Stomach (tissue), 9 donors: ENCODE data around the gene PATZ1. TPM values are rescaled to one million over a fixed set of nuclear protein-coding genes. Genes with fewer than 3 reads are reported as not detected.

Source experiments
- DNase-seq, 2 donors: peaks; one replicate each; pipeline versions ENCODE4 v3.0.0 to v3.0.0-alpha.2; 2013 to 2019
- H3K27ac ChIP-seq, 5 donors: fragments of 200-600 bp in 4 of 5; sonication (generic) in 4 of 5; one replicate each; pipeline ENCODE4 v1.5.1; 2013 to 2019; ENCODE audit warnings: mild to moderate bottlenecking in 1 of 5, moderate library complexity in 1 of 5
- H3K27me3 ChIP-seq, 3 donors: fragments of 200-600 bp; sonication (generic); one replicate each; pipeline ENCODE4 v1.5.1; 2017 to 2019; ENCODE audit warnings: mixed run types in 1 of 3
- H3K36me3 ChIP-seq, 4 donors: fragments of 200-600 bp; sonication (generic); 1 replicate in 3 of 4; 2 replicates in 1 of 4; pipeline ENCODE4 v1.5.1; 2016 to 2019
- H3K4me1 ChIP-seq, 4 donors: fragments of 200-600 bp; sonication (generic); one replicate each; pipeline ENCODE4 v1.5.1; 2016 to 2019
- H3K4me3 ChIP-seq, 4 donors: fragments of 200-600 bp; sonication (generic) in 3 of 4; one replicate each; pipeline ENCODE4 v1.5.1; 2016 to 2019; ENCODE audit warnings: mild to moderate bottlenecking in 1 of 4
- H3K9me3 ChIP-seq, 4 donors: fragments of 200-600 bp; sonication (generic); one replicate each; pipeline ENCODE4 v1.5.1; 2016 to 2019
- CTCF ChIP-seq, 7 experiments: fragments of 450-650 bp in 4 of 7; fragments of 200-600 bp in 3 of 7; sonication (generic) in 3 of 7; IDR thresholded peaks; one replicate each; pipeline ENCODE4 v1.5.1; 2016 to 2019; ENCODE audit warnings: antibody characterized with exemption in 7 of 7, control low read depth in 2 of 7, mild to moderate bottlenecking in 1 of 7
- EP300 ChIP-seq: sonication (generic); formaldehyde crosslinking; IDR thresholded peaks from one replicate; pipeline ENCODE4 v1.6.1; 2017; ENCODE audit warnings: antibody characterized with exemption
- POLR2A ChIP-seq, 4 donors: fragments of 450-650 bp; IDR thresholded peaks; one replicate each; pipeline ENCODE4 v1.6.1; 2016; ENCODE audit warnings: antibody characterized with exemption in 4 of 4, control low read depth in 2 of 4, mild to moderate bottlenecking in 1 of 4, moderate library complexity in 1 of 4
- POLR2AphosphoS5 ChIP-seq, 3 donors: sonication (generic); formaldehyde crosslinking; IDR thresholded peaks; one replicate each; pipeline ENCODE4 v1.6.1; 2016; ENCODE audit warnings: antibody characterized with exemption in 3 of 3
- WGBS, 5 donors: extraction: QIAGEN DNeasy Blood & Tissue Kit in 3 of 5; methylation state at CpG; one replicate each; pipeline versions ENCODE4 v1.1.5 to v1.1.7; 2013 to 2018; 5-methylcytosine and 5-hydroxymethylcytosine counted together
- intact Hi-C: fragments of 100-400 bp; cut with DNase I; formaldehyde crosslinking; loops from one replicate; pipeline ENCODE4 v1.15.1; 2023; ENCODE audit warnings: low total_unique reads
- polyA plus RNA-seq, 3 donors: library from polyadenylated mRNA; stranded (reverse); fragments of 200-250 nt; gene quantifications; one replicate each; pipeline ENCODE4 v1.2.3, GENCODE V29; 2013
- total RNA-seq, 5 donors: library from RNA; depleted of rRNA; stranded (reverse); fragments of >200 nt; gene quantifications; one replicate each; pipeline versions ENCODE4 v1.1.0 to v1.2.3, GENCODE V29; 2014 to 2016
- donor health status: healthy with polysubstance abuse.
- donor health status: Bipolar disorder and iron deficiency.
- donor health status: healthy.

The PATZ1 gene
- total and polyA plus RNA-seq, 8 donors: 4.9 to 21.1 (median 14.0) TPM

DNA sequence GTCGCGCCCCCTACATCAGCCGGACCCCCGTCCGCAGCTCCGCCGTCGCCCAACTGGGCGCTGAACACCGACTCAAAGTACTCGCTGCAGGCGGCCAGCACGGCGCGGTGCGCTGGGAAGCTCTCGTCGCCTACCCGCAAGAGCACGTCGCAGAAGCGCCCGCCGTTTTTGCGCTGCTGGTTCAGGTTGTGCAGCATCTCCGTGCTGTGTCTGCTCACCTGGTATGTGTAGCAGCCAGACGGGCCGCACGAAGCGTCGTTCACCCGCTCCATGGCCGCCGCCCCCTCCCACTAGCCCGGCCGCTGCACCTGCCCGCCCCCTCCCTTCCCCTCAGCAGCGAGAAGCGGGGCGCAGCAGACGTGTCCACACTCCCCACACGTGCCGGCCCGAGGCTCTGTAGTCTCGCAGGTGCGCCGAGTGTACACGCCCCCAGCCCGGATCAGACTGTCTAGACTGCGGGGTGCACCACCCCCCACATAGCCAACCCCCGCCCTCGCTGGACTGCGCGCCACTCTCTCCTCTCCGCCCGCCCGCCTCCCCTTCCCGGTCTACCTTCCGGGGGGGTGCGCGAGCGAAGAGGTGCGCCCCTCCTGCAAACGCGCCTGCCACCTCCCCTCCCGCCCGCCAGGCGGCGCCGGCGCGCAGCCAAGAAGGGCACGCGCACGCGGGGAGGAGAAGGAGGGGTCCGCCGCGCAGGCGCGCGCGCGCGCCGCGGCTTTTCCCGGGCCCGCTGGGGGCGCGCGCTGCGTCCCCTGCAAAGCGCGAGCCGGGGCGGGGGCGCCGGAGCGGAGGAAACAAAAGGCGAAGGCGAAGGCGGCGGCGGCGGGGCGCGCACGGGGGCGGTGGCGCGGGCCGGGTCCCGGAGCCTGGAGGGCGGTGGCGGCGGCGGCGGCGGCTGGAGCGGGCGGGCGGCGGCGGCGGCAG lies 553 bp downstream of the PATZ1 start:
- Histone ChIP-seq H3K36me3 (peaks cover 0 to 23% (median 21%) of the 10 kb centered on the region in 4 donors), H3K4me1 (peaks cover 55 to 69% (median 66%) of the 10 kb centered on the region in 4 donors), H3K9me3 (no peaks in the 10 kb centered on the region), H3K27me3 (no peaks in the 10 kb centered on the region), H3K4me3 (peak overlapping the region; percentile 62 to 76 (median 72)), H3K27ac (peak overlapping the region; percentile 88 to 95 (median 89))
- intact Hi-C loops: no loop called here
- peak; percentile 88 to 96 for DNase-seq
- TF ChIP-seq POLR2AphosphoS5 (IDR thresholded peaks at IDR 0.05) (peak in 2 of 3 donors; percentile 14 to 61), POLR2A (IDR thresholded peaks at IDR 0.05) (no peak), EP300 (no peak), CTCF (IDR thresholded peaks at IDR 0.05) (peak in 5 of 7 experiments; percentile 77 to 93 (median 87))
- 1 to 4% (median 1%) methylated on average over 37 to 122 of the region's 126 CpGs for WGBS, 5 donors

DNA sequence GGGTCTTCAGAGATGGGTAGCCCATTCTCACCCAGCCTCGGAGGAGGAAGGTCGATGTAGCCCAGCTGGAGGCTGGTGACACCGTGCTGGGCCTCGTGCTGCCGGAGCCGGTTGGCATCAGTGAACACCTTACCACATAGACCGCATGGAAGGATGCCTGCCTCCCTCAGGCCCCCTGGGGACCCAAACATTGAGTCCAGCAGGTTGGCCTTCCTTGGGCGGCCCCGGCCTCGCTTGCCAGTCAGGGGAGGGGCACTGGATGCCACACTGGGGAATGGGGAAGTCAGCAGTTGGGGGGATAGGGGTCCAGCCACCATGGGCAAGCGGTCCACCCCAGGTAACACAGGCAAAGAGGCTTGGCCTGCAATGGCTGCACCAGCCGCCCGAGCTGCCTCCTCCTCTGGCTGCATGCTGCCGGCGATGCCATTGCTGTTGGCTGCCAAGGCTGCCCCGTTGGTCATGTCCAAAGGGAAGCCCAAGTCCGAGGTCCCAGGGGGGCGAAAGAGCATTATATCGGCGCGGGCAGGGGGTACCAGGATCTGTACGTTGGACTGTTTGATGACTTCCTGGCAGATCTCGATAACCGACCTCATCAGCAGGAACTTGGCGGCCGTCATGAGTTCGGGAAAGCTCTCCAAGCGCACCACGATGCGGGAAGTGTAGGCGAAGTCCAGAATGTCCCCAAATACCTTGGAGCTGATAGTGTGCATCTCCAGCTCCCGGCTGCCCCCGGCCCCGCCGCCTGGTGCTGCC lies 1.4 kb downstream of the PATZ1 start:
- Histone ChIP-seq H3K36me3 (peaks cover 0 to 31% (median 29%) of the 10 kb centered on the region in 4 donors), H3K4me3 (peak overlapping the region; percentile 62 to 76 (median 72)), H3K27me3 (no peaks in the 10 kb centered on the region), H3K9me3 (no peaks in the 10 kb centered on the region), H3K4me1 (peaks cover 62 to 78% (median 75%) of the 10 kb centered on the region in 4 donors), H3K27ac (peak overlapping the region; percentile 78 to 95 (median 88))
- peak; percentile 63 to 83 for DNase-seq
- TF ChIP-seq POLR2AphosphoS5 (IDR thresholded peaks at IDR 0.05) (peak in 1 of 3 donors; percentile 3), EP300 (no peak)
- intact Hi-C loops: no loop called here
- 7 to 22% (median 15%) methylated on average over 3 to 35 of the region's 35 CpGs for WGBS, 5 donors

DNA sequence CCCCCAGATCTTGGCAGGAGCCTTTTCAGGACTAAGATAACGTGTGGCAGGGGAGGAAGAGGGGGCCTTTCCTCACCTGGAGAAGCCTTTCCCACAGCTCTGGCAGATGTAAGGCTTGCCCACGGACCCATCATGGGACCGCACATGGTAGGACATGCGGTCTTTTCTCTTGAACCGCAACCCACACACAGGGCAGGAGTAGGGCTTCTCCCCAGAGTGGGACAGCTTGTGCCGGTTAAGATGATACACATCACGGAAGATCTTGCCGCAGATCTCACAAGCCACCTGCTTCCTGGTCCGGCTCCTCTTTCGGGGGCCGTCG lies 1.9 kb downstream of the PATZ1 start:
- peak overlapping the region; percentile 62 to 76 (median 72) for H3K4me3 ChIP-seq
- H3K27me3 ChIP-seq: no peaks in the 10 kb centered on the region
- peak overlapping the region; percentile 78 to 95 (median 88) for H3K27ac ChIP-seq
- WGBS, 5 donors: 15 to 42% (median 20%) methylated on average over 1 to 12 of the region's 12 CpGs
- no peaks in the 10 kb centered on the region for H3K9me3 ChIP-seq
- peak in 1 of 2 donors; percentile 35 for DNase-seq
- peaks cover 68 to 83% (median 80%) of the 10 kb centered on the region in 4 donors for H3K4me1 ChIP-seq
- intact Hi-C loops: no loop called here
- no peak for TF ChIP-seq POLR2AphosphoS5 (IDR thresholded peaks at IDR 0.05)
- TF ChIP-seq CTCF (IDR thresholded peaks at IDR 0.05): no peak
- TF ChIP-seq POLR2A (IDR thresholded peaks at IDR 0.05): no peak
- no peak for TF ChIP-seq EP300
- H3K36me3 ChIP-seq: peaks cover 0 to 36% (median 33%) of the 10 kb centered on the region in 4 donors

- H3K4me3 ChIP-seq: peak overlapping the region; percentile 62 to 76 (median 72)
- peak; percentile 93 to 95 for DNase-seq
- H3K27me3 ChIP-seq: no peaks in the 10 kb centered on the region
- peaks cover 0 to 43% (median 36%) of the 10 kb centered on the region in 4 donors for H3K36me3 ChIP-seq
- H3K9me3 ChIP-seq: no peaks in the 10 kb centered on the region
- H3K4me1 ChIP-seq: peaks cover 72 to 89% (median 87%) of the 10 kb centered on the region in 4 donors
- intact Hi-C loops: no loop called here
- peak overlapping the region; percentile 78 to 95 (median 88) for H3K27ac ChIP-seq
- WGBS, 5 donors: 7 to 20% (median 9%) methylated on average over 15 to 18 of the region's 18 CpGs
- TF ChIP-seq CTCF (IDR thresholded peaks at IDR 0.05) (peak in 2 of 7 experiments; percentile 10 to 16), EP300 (no peak), POLR2A (IDR thresholded peaks at IDR 0.05) (no peak), POLR2AphosphoS5 (IDR thresholded peaks at IDR 0.05) (peak in 2 of 3 donors; percentile 69 to 73)
Observed at GRCh38 chr22:31343235-31344191, 2.6 kb downstream of the PATZ1 start.
